ENCODE data around the gene CHURC1.

DNA sequence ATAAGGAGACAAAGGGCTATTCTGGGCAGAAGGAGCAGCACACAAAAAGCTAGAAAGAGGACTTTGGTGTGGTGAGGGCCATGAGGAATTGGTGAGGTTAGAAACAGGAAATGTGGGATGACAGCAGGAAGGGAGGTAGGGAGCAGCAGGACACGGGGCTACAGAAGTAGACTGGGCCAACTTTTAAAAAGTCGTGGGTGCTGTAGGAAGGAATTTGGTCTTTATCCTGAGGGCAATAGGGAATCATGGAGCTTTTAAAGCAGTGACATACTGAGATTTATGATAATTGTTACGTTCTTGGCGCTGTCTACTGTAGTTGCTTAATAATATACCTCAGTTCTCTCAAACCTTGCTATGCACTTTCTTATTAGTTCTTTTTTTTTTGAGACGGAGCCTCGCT, 8.2 kb upstream of the CHURC1 start:
- TF ChIP-seq, protein P1, sequence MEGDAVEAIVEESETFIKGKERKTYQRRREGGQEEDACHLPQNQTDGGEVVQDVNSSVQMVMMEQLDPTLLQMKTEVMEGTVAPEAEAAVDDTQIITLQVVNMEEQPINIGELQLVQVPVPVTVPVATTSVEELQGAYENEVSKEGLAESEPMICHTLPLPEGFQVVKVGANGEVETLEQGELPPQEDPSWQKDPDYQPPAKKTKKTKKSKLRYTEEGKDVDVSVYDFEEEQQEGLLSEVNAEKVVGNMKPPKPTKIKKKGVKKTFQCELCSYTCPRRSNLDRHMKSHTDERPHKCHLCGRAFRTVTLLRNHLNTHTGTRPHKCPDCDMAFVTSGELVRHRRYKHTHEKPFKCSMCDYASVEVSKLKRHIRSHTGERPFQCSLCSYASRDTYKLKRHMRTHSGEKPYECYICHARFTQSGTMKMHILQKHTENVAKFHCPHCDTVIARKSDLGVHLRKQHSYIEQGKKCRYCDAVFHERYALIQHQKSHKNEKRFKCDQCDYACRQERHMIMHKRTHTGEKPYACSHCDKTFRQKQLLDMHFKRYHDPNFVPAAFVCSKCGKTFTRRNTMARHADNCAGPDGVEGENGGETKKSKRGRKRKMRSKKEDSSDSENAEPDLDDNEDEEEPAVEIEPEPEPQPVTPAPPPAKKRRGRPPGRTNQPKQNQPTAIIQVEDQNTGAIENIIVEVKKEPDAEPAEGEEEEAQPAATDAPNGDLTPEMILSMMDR (IDR thresholded peaks at IDR 0.05): no peak
- no peak for TF ChIP-seq POLR2A (IDR thresholded peaks at IDR 0.05)
